Stimulated activated CD4-positive, alpha-beta T cell treated with anti-CD3 and anti-CD28 coated beads, Interleukin-15, amount 100 ng/mL, for 24 hours (primary cell): ENCODE results near the gene SLC2A14.
"Not testable (repeated sequence)": the region's sequence is repeated elsewhere in the genome, so short reads cannot be mapped to it uniquely, and the experiment has no call there.

Source experiments
- DNase-seq: peaks from one replicate; pipeline ENCODE4 v3.0.0-alpha.2; 2020

SLC2A14 gene

DNA sequence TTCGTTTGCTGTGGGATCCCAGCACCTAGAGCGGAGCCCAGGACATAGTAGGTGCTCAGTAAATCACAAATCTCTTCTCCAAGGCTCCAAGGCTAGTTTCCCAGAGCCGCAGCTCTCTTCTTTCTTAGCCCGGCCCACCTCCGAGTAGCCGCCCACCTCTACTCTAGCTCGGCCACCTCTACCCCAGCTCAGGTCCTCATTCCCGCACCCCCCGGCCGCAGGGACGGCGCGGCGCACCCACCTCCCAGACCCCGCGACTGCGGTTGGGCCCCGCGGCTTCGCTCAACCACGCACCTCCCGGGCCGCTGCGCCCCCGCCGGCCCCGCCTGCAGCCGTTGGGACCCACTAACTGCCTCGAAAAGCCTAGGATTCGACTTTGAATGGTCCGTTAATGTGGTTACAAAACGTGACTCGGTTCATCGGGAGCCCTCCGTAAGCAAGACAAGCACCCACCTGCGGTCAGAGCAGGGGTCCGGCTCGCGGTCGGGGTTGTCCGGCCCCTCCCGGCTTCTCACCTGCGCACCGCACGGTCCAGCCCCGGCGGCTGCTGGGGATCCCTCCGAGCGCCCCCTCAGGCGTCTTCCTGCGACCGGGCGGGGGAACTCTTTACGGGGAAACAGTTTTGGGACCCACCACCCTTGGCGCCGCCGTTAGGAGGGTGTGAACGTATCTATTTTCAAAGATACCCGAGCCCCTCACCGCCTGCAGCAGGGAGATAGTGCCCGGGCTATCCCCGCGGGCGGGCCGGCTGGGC, at the start of gene SLC2A14:
TSS of gene SLC2A14 (minus strand) at position 350 of the 754 bp plus-strand sequence. CDS start 3,035 bp downstream, outside the sequence.
- DNase-seq = peak; percentile 20

DNA sequence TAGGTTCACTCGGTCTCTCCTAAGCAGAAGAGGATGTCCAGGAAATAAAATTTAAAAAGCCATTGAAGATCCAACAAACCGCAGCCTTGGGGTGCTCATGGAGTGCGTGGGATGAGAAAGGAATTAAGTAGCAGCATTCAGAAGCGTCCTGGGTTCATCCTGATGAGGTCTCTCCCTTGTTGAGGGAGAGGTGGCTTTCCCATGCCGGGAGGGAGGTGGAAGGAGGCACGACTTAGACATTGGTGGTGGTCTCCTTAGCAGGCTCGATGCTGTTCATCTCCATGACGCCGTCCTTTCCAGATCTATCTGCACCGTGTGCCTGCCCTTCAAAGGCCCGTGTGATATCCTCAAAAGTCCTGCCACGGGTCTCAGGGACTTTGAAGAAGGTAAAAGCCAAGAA, 48.5 kb upstream of the SLC2A14 start:
- DNase-seq = not testable (repeated sequence)

DNA sequence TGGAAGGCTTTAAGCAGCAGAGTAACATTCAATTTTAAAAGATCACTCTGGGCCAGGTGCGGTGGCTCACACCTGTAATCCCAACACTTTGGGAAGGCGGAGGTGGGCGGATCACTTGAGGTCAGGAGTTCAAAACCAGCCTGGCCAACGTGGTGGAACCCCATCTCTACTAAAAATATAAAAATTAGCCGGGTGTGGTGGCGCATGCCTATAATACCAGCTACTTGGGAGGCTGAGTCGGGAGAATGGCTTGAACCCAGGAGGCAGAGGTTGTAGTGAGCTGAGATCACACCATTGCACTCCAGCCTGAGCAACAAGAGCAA, 45.5 kb upstream of the SLC2A14 start:
- DNase-seq = not testable (repeated sequence)

DNA sequence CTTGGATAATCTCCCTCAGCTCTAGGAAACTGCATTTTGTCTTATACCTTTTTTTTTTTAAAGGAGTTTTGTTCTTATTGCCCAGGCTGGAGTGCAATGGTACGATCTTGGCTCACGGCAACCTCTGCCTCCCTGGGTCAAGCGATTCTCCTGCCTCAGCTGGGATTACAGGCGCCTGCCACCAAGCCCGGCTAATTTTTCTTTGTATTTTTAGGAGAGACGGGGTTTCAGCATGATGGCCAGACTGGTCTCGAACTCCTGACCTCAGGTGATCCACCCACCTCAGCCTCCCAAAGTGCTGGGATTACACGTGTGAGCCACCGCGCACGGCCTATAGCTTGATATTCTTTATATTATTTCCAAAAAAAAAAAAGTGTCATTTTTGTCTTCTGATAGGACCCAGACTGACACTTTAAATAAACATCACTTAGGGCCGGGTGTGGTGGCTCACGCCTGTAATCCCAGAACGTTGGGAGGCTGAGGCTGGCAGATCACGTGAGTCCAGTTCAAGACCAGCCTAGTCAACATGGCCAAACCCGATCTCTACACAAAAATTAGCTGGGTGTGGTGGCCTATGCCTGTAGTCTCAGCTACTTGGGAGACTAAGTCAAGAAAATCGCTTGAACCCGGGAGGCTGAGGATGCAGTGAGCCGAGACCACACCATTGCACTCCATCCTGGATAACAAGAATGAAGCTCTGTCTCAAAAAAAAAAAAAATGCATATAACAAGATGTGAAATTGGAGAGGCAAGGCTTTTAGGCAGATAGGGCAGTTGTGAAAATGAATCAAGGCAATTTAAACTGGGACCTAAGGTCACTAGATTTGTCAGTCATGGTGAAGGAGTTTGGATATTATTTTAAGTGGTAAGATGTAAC, 44.9 kb upstream of the SLC2A14 start:
- DNase-seq = no peak

DNA sequence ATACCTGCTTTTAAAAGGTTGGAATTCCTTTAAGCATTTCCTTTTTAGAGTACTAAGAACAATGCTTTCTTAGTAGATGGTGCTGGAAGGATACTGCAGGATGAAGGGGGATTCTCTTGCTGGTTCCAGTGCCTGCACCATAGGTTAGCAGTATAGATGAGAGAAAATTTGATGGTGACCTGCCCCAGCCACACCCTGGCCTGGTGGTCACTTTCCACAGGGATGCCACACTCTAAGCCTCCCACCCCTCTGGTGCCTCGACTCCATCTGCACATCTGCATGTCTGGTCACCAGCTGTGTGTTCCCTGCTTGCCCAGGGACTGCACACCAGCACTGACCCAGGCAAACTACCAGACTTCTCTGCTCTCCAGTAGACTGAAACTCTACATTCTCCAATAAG, 44.2 kb upstream of the SLC2A14 start:
- no peak for DNase-seq

DNA sequence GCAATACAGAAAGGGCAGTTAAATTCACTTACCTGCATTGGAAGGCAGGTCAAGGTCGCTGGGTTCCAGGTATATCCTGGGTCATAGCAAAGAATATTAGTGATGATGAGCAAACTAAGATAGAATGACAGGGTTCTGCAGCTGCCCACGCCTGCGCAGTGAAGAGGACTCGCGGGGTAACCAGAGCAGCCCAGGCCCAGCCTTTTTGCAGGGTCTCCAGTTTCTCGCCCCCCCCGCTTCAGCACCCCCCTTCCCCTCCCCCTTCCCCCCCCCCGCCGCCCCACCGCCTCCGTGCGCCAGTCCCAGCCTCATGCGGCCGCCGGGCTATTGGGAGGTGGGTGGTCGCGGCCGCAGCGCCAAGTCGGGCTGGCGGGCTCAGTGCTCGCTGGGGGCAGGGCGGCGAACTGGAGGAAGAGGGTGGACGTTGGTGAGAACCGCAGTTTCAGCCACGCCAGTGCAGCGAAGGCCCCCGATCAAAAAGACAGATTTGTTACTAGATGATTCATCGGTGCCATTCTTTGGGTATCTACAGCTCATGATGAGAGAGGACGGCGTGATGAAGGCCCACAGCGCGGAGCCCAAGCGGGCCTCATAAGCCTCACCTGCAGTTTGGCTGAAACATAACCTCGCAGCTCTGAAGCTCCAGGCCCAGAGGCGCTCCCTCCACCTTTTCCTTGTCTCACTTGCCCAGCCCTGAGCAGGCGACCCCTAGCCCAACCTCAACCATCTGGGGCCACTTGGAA, 43.1 kb upstream of the SLC2A14 start:
- peak; percentile 58 for DNase-seq

DNA sequence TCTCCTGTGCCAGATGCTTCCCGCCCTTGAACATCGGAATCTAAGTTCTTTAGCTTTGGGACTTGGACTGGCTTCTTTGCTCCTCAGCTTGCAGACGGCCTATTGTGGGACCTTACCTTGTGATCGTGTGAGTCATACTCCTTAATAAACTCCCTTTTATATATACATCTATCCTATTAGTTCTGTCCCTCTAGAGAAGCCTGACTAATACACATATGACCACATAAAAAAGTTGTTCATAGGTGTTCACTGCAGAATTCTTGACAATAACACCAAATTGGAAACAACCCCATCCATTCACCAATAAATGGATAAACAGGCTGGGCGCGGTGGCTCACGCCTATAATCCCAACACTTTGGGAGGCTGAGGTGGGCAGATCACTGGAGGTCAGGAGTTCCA, 37.4 kb upstream of the SLC2A14 start:
- not testable (repeated sequence) for DNase-seq

DNA sequence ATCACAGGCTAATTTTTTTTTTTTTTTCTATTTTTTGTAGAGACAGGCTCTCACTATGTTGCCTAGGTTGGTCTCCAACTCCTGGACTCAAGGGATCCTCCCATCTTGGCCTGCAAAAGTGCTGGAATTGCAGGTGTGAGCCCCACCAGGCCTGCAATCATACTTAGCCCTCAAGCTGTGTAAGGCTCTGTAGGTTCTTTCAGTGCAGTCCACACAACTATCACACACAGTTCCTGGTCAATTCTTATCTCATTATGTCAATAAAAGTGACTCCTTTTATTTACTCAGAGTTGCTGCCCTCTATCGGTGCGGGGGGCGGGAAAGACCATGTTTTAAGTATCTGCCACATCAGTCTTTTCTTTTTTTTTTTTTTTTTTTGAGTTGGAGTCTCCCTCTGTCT, 34.3 kb upstream of the SLC2A14 start:
- peak; percentile 55 for DNase-seq

DNA sequence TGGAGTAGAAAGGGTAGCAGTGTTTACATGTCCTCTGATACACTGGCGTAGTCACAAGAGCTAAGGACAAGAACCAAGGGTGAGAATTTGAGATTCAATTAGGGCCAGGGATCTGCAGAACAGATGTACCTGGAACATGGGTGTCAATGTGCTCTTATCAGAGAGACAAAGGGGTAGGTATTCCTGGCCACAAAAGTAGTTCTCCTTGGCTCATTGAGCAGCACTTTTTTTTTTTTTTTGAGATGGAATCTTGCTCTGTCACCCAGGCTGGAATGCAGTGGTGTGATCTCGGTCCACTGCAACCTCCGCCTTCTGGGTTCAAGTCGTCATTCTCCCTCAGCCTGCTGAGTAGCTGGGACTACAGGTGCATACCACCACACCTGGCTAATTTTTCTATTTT, 33.6 kb upstream of the SLC2A14 start:
- DNase-seq = not testable (repeated sequence)

DNA sequence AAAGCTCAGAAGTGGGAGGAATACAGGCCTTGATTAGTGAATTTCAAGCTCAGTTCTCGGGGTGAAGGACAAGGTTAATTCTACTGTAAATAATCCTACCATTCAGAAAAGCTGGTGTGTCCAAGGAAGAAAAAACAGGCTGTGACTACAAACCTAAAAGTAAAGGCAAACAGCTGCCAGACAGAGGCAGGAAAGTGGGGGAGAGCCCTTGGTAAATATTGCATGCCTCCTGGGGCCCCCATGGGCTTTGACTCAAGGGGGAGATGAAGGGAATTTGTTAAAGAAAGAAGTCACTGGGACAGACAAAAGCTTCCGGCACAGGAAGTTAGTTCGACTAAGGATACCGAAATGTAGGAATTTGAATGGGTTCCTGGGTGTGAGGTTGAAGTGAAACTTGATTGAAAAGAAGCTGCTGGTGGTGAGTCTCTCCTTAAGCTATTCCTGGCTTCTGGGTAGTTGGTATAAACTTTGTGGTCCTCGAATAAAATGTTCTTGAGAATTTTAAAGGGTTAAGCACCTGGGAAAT, 32.9 kb upstream of the SLC2A14 start:
- not testable (repeated sequence) for DNase-seq

DNA sequence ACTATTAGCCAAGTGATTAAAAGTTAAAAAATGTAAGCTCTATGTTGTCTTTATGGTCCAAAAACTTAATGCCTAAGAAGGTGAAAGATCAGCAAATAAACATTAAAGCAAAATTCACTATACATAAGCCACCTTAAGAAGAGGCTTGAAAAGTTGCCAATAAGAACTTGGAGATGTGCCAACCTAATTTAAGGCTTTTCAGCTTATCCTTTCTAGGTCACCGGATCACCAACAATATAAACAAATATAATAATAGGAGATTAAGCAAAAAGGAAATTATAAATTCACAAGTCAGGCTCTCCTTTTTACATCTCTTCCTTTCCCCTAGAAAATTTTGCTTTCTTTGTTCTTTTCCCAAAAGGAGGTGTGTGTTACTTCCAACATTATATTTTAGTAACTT, 32.4 kb upstream of the SLC2A14 start:
- DNase-seq = no peak

DNA sequence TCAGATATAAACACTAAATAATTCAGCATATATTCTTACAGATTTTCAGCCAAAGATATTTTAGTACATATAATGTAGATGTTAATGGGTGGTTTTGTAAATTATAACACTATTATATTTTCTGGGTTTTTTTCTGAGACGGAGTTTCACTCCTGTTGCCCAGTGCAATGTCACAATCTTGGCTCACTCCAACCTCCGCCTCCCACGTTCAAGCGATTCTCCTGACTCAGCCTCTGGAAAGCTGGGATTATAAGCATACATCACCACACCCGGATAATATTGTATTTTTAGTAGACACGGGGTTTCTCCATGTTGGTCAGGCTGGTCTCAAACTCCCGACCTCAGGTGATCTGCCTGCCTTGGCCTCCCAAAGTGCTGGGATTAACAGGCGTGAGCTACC, 29.7 kb upstream of the SLC2A14 start:
- not testable (repeated sequence) for DNase-seq

DNA sequence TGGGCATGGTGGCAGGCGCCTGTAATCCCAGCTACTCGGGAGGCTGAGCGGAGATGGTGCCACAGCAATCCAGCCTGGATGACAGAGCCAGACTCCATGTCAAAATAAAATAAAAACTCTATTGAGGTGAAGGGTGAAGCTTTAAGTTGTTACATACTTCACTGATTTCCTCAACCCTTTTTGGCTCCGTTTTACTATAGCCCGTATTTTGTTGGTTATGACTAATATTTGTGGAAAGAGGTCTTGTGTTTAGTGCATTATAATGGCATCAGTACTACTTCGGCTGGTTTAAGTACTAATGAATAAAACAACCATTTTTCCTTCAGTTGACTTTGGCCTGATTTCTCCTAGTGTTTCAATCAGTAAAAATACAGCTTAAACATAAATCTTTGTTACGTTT, 27.0 kb upstream of the SLC2A14 start:
- no peak for DNase-seq

DNA sequence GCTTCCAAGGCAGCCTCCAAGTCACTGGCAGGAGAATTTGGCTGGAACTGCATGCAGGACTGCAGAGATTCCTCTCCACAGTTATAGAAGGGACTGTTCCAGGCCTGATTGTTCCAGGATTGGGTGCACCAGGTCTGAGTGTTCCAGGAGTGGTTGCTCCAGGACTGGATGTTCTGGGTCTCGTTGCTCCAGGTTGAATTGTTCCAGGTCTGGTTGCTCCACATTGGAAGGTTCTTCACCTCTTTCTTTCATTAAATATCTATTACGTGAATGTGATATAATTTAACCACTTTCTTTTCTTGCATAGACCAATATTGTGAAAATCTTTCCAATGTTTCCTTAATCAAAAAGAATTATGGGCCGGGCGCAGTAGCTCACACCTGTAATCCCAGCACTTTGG, 24.0 kb upstream of the SLC2A14 start:
- DNase-seq = not testable (repeated sequence)

DNA sequence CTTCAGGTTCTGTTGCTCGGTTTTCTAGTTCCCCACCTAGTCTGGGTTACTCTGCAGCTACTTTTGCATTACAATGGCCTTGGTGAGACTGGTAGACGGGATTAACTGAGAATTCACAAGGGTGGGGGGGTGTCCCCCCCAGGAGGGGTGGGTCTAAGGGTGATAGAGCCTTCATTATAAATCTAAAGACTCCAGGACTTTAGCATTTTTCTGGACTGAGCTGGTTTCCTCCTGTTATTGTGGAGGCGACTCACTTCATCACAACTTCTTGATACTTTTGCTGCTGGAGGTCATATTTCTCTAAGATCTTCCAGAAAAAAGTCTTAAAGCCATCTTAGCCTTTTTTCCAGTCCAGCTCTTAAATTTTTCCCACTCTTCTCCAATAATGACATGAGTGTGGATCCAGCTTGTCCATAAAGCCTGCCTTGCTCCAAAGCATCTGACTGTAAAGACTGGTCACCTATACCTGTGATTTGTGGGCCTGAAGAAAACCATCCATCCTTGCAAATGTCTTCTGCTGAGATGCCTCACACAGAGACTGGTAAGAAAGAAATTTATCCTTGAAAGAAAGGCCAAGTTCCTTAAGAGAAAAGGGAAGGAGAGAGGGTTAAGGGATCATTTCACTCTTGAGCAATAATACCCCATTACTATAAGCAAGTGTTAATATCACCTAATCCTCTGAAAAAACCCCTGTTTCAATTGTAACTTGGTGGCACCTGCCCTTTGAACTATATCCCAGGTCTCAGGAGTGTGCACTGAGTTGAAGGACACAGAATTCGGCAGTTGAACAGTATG, 19.7 kb upstream of the SLC2A14 start:
- DNase-seq = no peak

DNA sequence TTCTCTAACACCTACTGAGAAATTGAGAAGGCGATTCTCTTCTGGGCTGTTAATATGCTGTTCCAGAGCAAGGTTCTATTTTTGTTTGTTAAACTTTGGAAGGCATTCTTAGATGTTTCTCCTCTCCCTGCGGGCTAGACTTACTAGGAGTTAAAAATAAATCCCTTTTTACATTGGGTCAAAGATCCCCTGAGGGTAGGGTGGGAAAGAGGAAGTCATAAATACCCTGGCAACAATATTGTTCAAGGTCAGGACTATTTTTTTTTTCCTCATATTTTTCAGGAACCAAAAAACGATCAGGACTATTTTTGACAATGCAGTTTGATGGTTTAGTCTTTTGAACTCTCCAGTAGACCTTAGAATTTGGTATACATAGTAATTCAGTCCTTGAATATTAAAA, 12.0 kb upstream of the SLC2A14 start:
- DNase-seq = no peak

DNA sequence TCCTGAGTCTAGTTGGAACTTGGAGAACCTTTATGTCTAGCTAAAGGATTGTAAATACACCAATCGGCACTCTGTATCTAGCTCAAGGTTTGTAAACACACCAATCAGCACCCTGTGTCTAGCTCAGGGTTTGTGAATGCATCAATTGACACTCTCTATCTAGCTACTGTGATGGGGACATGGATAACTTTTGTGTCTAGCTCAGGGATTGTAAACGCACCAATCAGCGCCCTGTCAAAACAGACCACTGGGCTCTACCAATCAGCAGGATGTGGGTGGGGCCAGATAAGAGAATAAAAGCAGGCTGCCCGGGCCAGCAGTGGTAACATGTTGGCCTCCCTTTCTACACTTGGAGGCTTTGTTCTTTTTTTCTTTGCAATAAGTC, 9.0 kb upstream of the SLC2A14 start:
- not testable (repeated sequence) for DNase-seq

DNA sequence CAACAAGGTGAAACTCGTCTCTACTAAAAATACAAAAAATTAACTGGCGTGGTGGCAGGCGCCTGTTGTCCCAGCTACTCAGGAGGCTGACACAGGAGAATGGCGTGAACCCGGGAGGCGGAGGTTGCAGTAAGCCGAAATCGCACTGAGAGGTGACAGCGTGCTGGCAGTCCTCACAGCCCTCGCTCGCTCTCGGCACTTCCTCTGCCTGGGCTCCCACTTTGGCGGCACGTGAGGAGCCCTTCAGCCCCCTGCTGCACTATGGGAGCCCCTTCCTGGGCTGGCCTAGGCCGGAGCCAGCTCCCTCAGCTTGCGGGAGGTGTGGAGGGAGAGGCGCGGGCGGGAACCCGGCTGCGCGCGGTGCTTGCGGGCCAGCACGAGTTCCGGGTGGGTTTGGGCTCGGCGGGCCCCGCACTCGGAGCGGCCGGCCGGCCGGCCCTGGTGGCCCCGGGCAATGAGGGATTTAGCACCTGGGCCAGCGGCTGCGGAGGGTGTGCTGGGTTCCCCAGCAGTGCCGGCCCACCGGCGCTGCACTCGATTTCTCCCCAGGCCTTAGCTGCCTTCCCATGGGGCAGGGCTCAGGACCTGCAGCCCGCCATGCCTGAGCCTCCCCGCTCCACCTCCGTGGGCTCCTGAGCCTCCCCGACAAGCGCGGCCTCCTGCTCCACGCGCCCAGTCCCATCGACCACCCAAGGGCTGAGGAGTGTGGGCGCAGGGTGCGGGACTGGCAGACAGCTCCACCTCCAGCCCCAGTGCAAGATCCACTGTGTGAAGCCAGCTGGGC, 8.4 kb upstream of the SLC2A14 start:
- DNase-seq = not testable (repeated sequence)

DNA sequence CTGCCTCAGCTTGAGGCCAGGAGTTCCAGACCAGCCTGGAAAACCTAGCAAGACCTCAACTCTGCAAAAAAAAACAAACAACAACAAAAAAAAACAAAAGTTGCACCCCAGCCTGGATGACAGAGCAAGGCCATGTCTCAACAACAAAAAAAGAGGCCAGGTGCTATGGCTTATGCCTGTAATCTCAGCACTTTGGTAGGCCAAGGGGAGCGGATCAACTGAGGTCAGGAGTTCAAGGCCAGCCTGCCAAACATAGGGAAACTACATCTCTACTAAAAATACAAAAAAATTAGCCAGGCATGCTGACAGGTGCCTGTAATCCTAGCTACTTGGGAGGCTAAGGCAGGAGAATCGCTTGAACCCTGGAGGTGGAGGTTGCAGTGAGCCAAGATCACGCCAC, 6.5 kb upstream of the SLC2A14 start:
- DNase-seq = no peak

DNA sequence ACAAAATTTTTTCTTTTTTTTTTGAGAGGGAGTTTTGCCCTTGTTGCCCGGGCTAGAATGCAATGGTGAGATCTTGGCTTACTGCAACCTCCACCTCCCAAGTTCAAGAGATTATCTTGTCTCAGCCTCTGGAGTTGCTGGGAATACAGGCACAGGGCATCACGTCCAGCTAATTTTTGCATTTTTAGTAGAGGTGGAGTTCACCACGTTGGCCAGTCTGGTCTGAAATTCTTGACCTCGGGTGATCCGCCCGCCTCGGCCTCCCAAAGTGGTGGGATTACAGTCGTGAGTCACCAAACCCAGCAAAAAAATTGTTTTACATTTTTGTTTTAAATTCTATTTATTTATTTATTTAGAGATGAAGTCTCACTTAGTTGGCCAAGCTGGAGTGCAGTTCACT, 4.7 kb upstream of the SLC2A14 start:
- no peak for DNase-seq

DNA sequence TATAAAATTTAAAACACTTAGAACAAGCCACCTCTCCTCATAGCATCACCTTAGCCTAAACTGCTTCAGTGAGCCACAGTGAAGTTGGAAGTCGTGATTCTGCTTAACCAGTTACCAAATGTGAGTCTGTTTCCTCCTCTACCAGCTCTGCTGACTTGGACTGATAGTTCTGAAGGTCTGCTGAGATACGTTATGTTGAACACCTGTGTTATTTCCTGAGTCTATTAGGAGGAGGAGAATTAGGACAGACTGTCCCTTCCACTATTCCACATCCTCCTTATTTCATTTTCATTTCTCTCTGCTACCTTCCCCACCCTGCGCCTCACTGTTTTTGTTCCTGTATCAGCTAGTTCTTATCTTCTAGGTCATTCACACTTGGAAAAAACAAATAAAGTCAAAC, 2.4 kb downstream of the SLC2A14 start:
- no peak for DNase-seq

DNA sequence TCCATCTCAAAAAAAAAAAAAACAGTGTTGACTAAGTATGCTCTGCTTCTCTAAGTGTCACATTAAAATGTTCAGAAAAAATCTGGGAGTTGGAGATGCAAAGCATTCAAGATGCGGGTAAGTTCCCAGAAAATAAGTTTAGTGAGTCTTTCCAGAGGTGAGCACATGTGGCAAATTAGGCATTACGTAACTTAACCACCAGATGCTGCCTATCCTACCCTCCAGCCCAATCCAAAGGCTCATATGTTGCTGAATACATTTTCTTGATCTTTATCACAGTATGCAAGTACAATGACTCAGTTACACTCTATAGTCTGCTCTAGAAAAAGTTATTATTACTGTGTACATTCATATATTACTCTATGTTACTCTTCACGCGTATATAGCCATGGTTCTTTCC, 3.6 kb downstream of the SLC2A14 start:
- DNase-seq = no peak
